ENCODE measurements around the gene HPSE.

HPSE gene

GRCh38 chr4:83334425-83335241, at the start of gene HPSE:
Gene HPSE (minus strand): TSS chr4:83334848. CDS start chr4:83334782, 66 bp downstream.
- TF ChIP-seq CTCF (IDR thresholded peaks at IDR 0.05; ENCODE audit: borderline replicate concordance, insufficient read depth, low read depth, low read length) = no peak
- peak within 1 kb of the TSS; percentile 66 for H3K4me3 ChIP-seq (ENCODE audit: low read depth, low read length)

- no peak overlapping the region for H3K4me3 ChIP-seq (ENCODE audit: low read depth, low read length)
- TF ChIP-seq CTCF (IDR thresholded peaks at IDR 0.05; ENCODE audit: borderline replicate concordance, insufficient read depth, low read depth, low read length) = no peak
Measured at GRCh38 chr4:83382850-83383249, 48.2 kb upstream of the HPSE start.

- TF ChIP-seq CTCF (IDR thresholded peaks at IDR 0.05; ENCODE audit: borderline replicate concordance, insufficient read depth, low read depth, low read length) = no peak
- H3K4me3 ChIP-seq (ENCODE audit: low read depth, low read length) = no peak overlapping the region
Measured at GRCh38 chr4:83381173-83381572, 46.5 kb upstream of the HPSE start.

GRCh38 chr4:83378419-83378818, 43.8 kb upstream of the HPSE start:
- no peak for TF ChIP-seq CTCF (IDR thresholded peaks at IDR 0.05; ENCODE audit: borderline replicate concordance, insufficient read depth, low read depth, low read length)
- H3K4me3 ChIP-seq (ENCODE audit: low read depth, low read length) = no peak overlapping the region

- H3K4me3 ChIP-seq (ENCODE audit: low read depth, low read length) = no peak overlapping the region
- TF ChIP-seq CTCF (IDR thresholded peaks at IDR 0.05; ENCODE audit: borderline replicate concordance, insufficient read depth, low read depth, low read length) = no peak
Measured at GRCh38 chr4:83372931-83373330, 38.3 kb upstream of the HPSE start.

- TF ChIP-seq CTCF (IDR thresholded peaks at IDR 0.05; ENCODE audit: borderline replicate concordance, insufficient read depth, low read depth, low read length) = no peak
Measured at GRCh38 chr4:83371936-83372335, 37.3 kb upstream of the HPSE start.

GRCh38 chr4:83371235-83371634, 36.6 kb upstream of the HPSE start:
- H3K4me3 ChIP-seq (ENCODE audit: low read depth, low read length) = no peak overlapping the region
- no peak for TF ChIP-seq CTCF (IDR thresholded peaks at IDR 0.05; ENCODE audit: borderline replicate concordance, insufficient read depth, low read depth, low read length)

More at GRCh38 chr4:83371936-83372335, 37.3 kb upstream of the HPSE start:
- H3K4me3 ChIP-seq (ENCODE audit: low read depth, low read length) = no peak overlapping the region
